Measurements from ENCODE around the gene LAMA2. TPM values are rescaled to one million over a fixed set of nuclear protein-coding genes. Genes with fewer than 3 reads are reported as not detected.

Gene LAMA2
- total RNA-seq, 1 donor from 2014 or later: 1.8 TPM

GRCh38 chr6:129055796-129056195 is 172.9 kb downstream of the LAMA2 start:
- H3K27ac ChIP-seq (ENCODE audit: low read depth, low read length): no peak overlapping the region
- H3K79me2 ChIP-seq (ENCODE audit: insufficient read depth, low read length): no peaks in the 10 kb centered on the region
- H3K4me3 Mint-ChIP-seq (ENCODE audit: unreplicated experiment): no peak overlapping the region
- H3K4me1 Mint-ChIP-seq (ENCODE audit: low read depth, unreplicated experiment): no peaks in the 10 kb centered on the region
- H3K36me3 ChIP-seq (ENCODE audit: insufficient read depth, low read length): no peaks in the 10 kb centered on the region
- DNase-seq (ENCODE audit: low read depth) (peak; percentile 34), FAIRE-seq (no peak)
- H3K27me3 ChIP-seq (ENCODE audit: insufficient read depth, low read length): no peaks in the 10 kb centered on the region
- no peaks in the 10 kb centered on the region for H3K9me3 Mint-ChIP-seq (ENCODE audit: unreplicated experiment)
- no peak overlapping the region for H3K27ac Mint-ChIP-seq (ENCODE audit: unreplicated experiment)
- no peaks in the 10 kb centered on the region for H4K20me1 ChIP-seq (ENCODE audit: insufficient read depth, low read length)
- no peaks in the 10 kb centered on the region for H3K36me3 Mint-ChIP-seq (ENCODE audit: low read depth, unreplicated experiment)
- no peaks in the 10 kb centered on the region for H3K27me3 Mint-ChIP-seq (ENCODE audit: low read depth, unreplicated experiment)
- H3K4me1 ChIP-seq (ENCODE audit: insufficient read depth, low read length): peaks cover 6% of the 10 kb centered on the region
- H3K9ac ChIP-seq (ENCODE audit: low read length): no peak overlapping the region
- H3K9me3 ChIP-seq (ENCODE audit: insufficient read depth, low read depth, low read length): no peaks in the 10 kb centered on the region
- TF ChIP-seq CTCF (IDR thresholded peaks at IDR 0.05; ENCODE audit: insufficient read depth, low read depth, low read length) (no peak), EZH2 (IDR thresholded peaks at IDR 0.05; ENCODE audit: insufficient read depth, low read length) (no peak)
- H3K4me3 ChIP-seq (ENCODE audit: insufficient read depth, low read depth, low read length): no peak overlapping the region
- no peak overlapping the region for H2AFZ ChIP-seq (ENCODE audit: low read depth, low read length)
- H3K4me2 ChIP-seq (ENCODE audit: low read length): no peak overlapping the region

GRCh38 chr6:129059650-129060049 is 176.7 kb downstream of the LAMA2 start:
- DNase-seq (ENCODE audit: low read depth): no peak
- Mint-ChIP-seq H3K4me3 (ENCODE audit: unreplicated experiment) (no peak overlapping the region), H3K36me3 (ENCODE audit: low read depth, unreplicated experiment) (no peaks in the 10 kb centered on the region)

More at GRCh38 chr6:129059650-129060049, 176.7 kb downstream of the LAMA2 start:
- Histone ChIP-seq H3K9me3 (ENCODE audit: insufficient read depth, low read depth, low read length) (no peaks in the 10 kb centered on the region), H3K4me2 (ENCODE audit: low read length) (no peak overlapping the region), H2AFZ (ENCODE audit: low read depth, low read length) (no peak overlapping the region), H3K79me2 (ENCODE audit: insufficient read depth, low read length) (no peaks in the 10 kb centered on the region), H4K20me1 (ENCODE audit: insufficient read depth, low read length) (no peaks in the 10 kb centered on the region), H3K27me3 (ENCODE audit: insufficient read depth, low read length) (no peaks in the 10 kb centered on the region), H3K36me3 (ENCODE audit: insufficient read depth, low read length) (no peaks in the 10 kb centered on the region), H3K4me1 (ENCODE audit: insufficient read depth, low read length) (peaks cover 6% of the 10 kb centered on the region), H3K9ac (ENCODE audit: low read length) (no peak overlapping the region), H3K4me3 (ENCODE audit: insufficient read depth, low read depth, low read length) (no peak overlapping the region), H3K27ac (ENCODE audit: low read depth, low read length) (no peak overlapping the region)
- H3K9me3 Mint-ChIP-seq (ENCODE audit: unreplicated experiment): no peaks in the 10 kb centered on the region
- TF ChIP-seq EZH2 (IDR thresholded peaks at IDR 0.05; ENCODE audit: insufficient read depth, low read length): no peak
- TF ChIP-seq CTCF (IDR thresholded peaks at IDR 0.05; ENCODE audit: insufficient read depth, low read depth, low read length): no peak
- H3K4me1 Mint-ChIP-seq (ENCODE audit: low read depth, unreplicated experiment): no peaks in the 10 kb centered on the region
- no peaks in the 10 kb centered on the region for H3K27me3 Mint-ChIP-seq (ENCODE audit: low read depth, unreplicated experiment)
- no peak overlapping the region for H3K27ac Mint-ChIP-seq (ENCODE audit: unreplicated experiment)
- FAIRE-seq: no peak
